HG03103 (cell line): ENCODE measurements around the gene KRT5.
"Not testable (repeated sequence)": the region's sequence is repeated elsewhere in the genome, so short reads cannot be mapped to it uniquely, and the experiment has no call there.

Experiments
- ATAC-seq: cut with Tn5 transposase; IDR thresholded peaks from one replicate; pipeline ENCODE4 v1.9.1; 2021; ENCODE audit warnings: low read depth; ENCODE audit not compliant: unreplicated experiment

The KRT5 gene

GRCh38 chr12:52522346-52523011 is 2.3 kb upstream of the KRT5 start:
- no peak for ATAC-seq

- no peak for ATAC-seq
These were observed 1.5 kb upstream of the KRT5 start for GRCh38 chr12:52521568-52522266.

GRCh38 chr12:52521175-52521567 is 977 bp upstream of the KRT5 start:
- no peak for ATAC-seq

GRCh38 chr12:52519387-52519703 is 849 bp downstream of the KRT5 start:
- ATAC-seq: no peak

- no peak for ATAC-seq
These were observed 1.4 kb downstream of the KRT5 start for GRCh38 chr12:52518574-52519386.

GRCh38 chr12:52517888-52518287 is 2.3 kb downstream of the KRT5 start:
- no peak for ATAC-seq

- no peak for ATAC-seq
These were observed 3.0 kb downstream of the KRT5 start for GRCh38 chr12:52517005-52517835.

- ATAC-seq: no peak
These were observed 4.0 kb downstream of the KRT5 start for GRCh38 chr12:52515927-52516831.

- no peak for ATAC-seq
These were observed 4.9 kb downstream of the KRT5 start for GRCh38 chr12:52515319-52515646.

GRCh38 chr12:52514471-52515318 is 5.5 kb downstream of the KRT5 start:
- no peak for ATAC-seq

GRCh38 chr12:52513736-52514135 is 6.5 kb downstream of the KRT5 start:
- no peak for ATAC-seq

- no peak for ATAC-seq
These were observed 12.0 kb downstream of the KRT5 start for GRCh38 chr12:52508211-52508610.

- no peak for ATAC-seq
These were observed 13.1 kb downstream of the KRT5 start for GRCh38 chr12:52506858-52507715.

GRCh38 chr12:52502877-52503276 is 17.3 kb downstream of the KRT5 start:
- no peak for ATAC-seq

- no peak for ATAC-seq
These were observed 18.7 kb downstream of the KRT5 start for GRCh38 chr12:52501490-52501889.

GRCh38 chr12:52500574-52500973 is 19.6 kb downstream of the KRT5 start:
- ATAC-seq: not testable (repeated sequence)

GRCh38 chr12:52499806-52500560 is 20.2 kb downstream of the KRT5 start:
- ATAC-seq: no peak
